Mesothelial cell of epicardium (in vitro differentiated cells): ENCODE measurements around the gene SPEG. TPM values are rescaled to one million over a fixed set of nuclear protein-coding genes. Genes with fewer than 3 reads are reported as not detected.

Source experiments
- DNase-seq, 2 experiments: peaks; one replicate each; pipeline ENCODE4 v3.0.0; 2021; ENCODE audit warnings: low spot score in 2 of 2; ENCODE audit not compliant: unreplicated experiment in 2 of 2
- H3K27ac Mint-ChIP-seq: 2 replicates; pipeline ENCODE4 v1.8.0; 2021; ENCODE audit warnings: mixed read lengths
- H3K27me3 Mint-ChIP-seq: 2 replicates; pipeline ENCODE4 v1.8.0; 2021; ENCODE audit warnings: low read depth, mixed read lengths
- H3K36me3 Mint-ChIP-seq: 2 replicates; pipeline ENCODE4 v1.8.0; 2021; ENCODE audit warnings: mixed read lengths
- H3K4me1 Mint-ChIP-seq: 2 replicates; pipeline ENCODE4 v1.8.0; 2021; ENCODE audit warnings: mixed read lengths
- H3K4me3 Mint-ChIP-seq: 2 replicates; pipeline ENCODE4 v1.8.0; 2021; ENCODE audit warnings: mild to moderate bottlenecking, moderate library complexity, mixed read lengths
- H3K9me3 Mint-ChIP-seq: 2 replicates; pipeline ENCODE4 v1.8.0; 2021; ENCODE audit warnings: mixed read lengths
- CTCF ChIP-seq: fragments of 200-600 bp; sonication (generic); IDR thresholded peaks from one replicate; pipeline ENCODE4 v1.5.0; 2021; ENCODE audit warnings: antibody characterized with exemption; ENCODE audit not compliant: unreplicated experiment
- total RNA-seq: library from RNA; stranded (reverse); gene quantifications from 3 replicates; pipeline ENCODE4 v1.2.1, GENCODE V29; 2021

SPEG gene
- total RNA-seq, 1 donor from 2014 or later = 97.7 TPM

- Mint-ChIP-seq H3K9me3 (no peaks in the 10 kb centered on the region), H3K27ac (no peak overlapping the region), H3K4me3 (no peak overlapping the region), H3K27me3 (no peaks in the 10 kb centered on the region), H3K36me3 (peaks cover 13% of the 10 kb centered on the region), H3K4me1 (peaks cover 9% of the 10 kb centered on the region)
- DNase-seq = no peak
- TF ChIP-seq CTCF = no peak
Observed at GRCh38 chr2:219465659-219466561, 31.3 kb downstream of the SPEG start.

- no peak for TF ChIP-seq CTCF
- peaks cover 3% of the 10 kb centered on the region for H3K4me1 Mint-ChIP-seq
- H3K9me3 Mint-ChIP-seq = no peaks in the 10 kb centered on the region
- no peaks in the 10 kb centered on the region for H3K27me3 Mint-ChIP-seq
- peaks cover 15% of the 10 kb centered on the region for H3K36me3 Mint-ChIP-seq
- no peak overlapping the region for H3K27ac Mint-ChIP-seq
- DNase-seq = no peak
- H3K4me3 Mint-ChIP-seq = no peak overlapping the region
Observed at GRCh38 chr2:219466816-219467735, 32.4 kb downstream of the SPEG start.

GRCh38 chr2:219467736-219468075, 33.1 kb downstream of the SPEG start:
- H3K27me3 Mint-ChIP-seq = no peaks in the 10 kb centered on the region
- DNase-seq = no peak
- no peak overlapping the region for H3K4me3 Mint-ChIP-seq
- H3K9me3 Mint-ChIP-seq = no peaks in the 10 kb centered on the region
- no peak overlapping the region for H3K27ac Mint-ChIP-seq
- no peak for TF ChIP-seq CTCF
- peaks cover 12% of the 10 kb centered on the region for H3K36me3 Mint-ChIP-seq
- H3K4me1 Mint-ChIP-seq = peaks cover 3% of the 10 kb centered on the region

GRCh38 chr2:219468410-219469185, 34.0 kb downstream of the SPEG start:
- H3K4me3 Mint-ChIP-seq = no peak overlapping the region
- no peak for DNase-seq
- H3K9me3 Mint-ChIP-seq = no peaks in the 10 kb centered on the region
- no peaks in the 10 kb centered on the region for H3K27me3 Mint-ChIP-seq
- H3K27ac Mint-ChIP-seq = no peak overlapping the region
- H3K4me1 Mint-ChIP-seq = peaks cover 3% of the 10 kb centered on the region
- peaks cover 10% of the 10 kb centered on the region for H3K36me3 Mint-ChIP-seq
- TF ChIP-seq CTCF = no peak

GRCh38 chr2:219469186-219469724, 34.6 kb downstream of the SPEG start:
- Mint-ChIP-seq H3K4me3 (no peak overlapping the region), H3K4me1 (peaks cover 3% of the 10 kb centered on the region), H3K36me3 (peaks cover 12% of the 10 kb centered on the region), H3K9me3 (no peaks in the 10 kb centered on the region), H3K27ac (no peak overlapping the region), H3K27me3 (no peaks in the 10 kb centered on the region)
- no peak for TF ChIP-seq CTCF
- DNase-seq = no peak
